Activated gamma-delta T cell (primary cell): ENCODE results near the gene SLC1A2.

Source experiments
- DNase-seq: peaks from one replicate; lab custom pipeline; 2025; lab: John Stamatoyannopoulos, UW

SLC1A2 gene

GRCh38 chr11:35223991-35224390 is 195.4 kb downstream of the SLC1A2 start:
- no peak for DNase-seq

GRCh38 chr11:35223371-35223796 is 196.0 kb downstream of the SLC1A2 start:
- no peak for DNase-seq

- DNase-seq: no peak
These were observed 200.4 kb downstream of the SLC1A2 start for GRCh38 chr11:35218956-35219355.

GRCh38 chr11:35216962-35217678 is 202.2 kb downstream of the SLC1A2 start:
- no peak for DNase-seq

DNA sequence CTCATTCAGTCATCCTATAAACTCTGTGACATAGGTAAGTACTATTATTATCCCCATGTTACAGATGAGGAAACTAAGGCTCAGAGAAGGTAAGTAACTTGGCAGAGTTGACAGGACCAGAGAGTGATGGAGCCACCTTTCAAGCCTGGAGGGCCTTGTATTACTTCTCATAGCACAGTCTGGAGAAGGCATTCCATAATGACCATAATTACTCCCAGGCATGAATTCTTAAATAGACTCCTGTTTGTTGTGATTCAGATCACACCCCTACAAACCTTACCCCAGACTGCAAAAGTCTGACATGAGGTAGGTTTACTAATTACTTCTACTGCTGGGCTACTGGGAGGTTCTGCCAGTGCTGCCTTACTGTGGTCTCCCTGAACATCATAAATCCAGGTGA is 203.4 kb downstream of the SLC1A2 start:
- no peak for DNase-seq

DNA sequence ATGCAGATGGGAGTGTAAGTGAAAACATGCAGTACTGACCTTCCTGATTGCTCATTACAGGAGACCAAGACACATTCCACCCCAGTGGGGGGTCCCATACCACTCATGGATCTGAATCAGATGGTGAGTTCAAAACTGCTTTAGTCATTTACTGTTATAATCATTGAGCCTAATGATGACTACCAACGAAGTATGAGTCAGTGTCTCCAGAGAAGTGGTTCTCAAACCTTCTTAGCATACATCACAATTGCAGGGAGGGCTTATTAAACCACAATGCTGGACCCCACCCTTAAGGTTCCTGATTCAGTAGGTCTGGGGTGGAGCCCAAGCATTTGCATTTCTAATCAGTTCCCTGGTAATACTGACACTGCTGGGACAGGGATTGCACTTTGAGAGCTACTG is 204.6 kb downstream of the SLC1A2 start:
- no peak for DNase-seq

GRCh38 chr11:35214226-35214770 is 205.1 kb downstream of the SLC1A2 start:
- DNase-seq: no peak

- no peak for DNase-seq
These were observed 207.4 kb downstream of the SLC1A2 start for GRCh38 chr11:35211952-35212351.

GRCh38 chr11:35210876-35211546 is 208.3 kb downstream of the SLC1A2 start:
- no peak for DNase-seq

DNA sequence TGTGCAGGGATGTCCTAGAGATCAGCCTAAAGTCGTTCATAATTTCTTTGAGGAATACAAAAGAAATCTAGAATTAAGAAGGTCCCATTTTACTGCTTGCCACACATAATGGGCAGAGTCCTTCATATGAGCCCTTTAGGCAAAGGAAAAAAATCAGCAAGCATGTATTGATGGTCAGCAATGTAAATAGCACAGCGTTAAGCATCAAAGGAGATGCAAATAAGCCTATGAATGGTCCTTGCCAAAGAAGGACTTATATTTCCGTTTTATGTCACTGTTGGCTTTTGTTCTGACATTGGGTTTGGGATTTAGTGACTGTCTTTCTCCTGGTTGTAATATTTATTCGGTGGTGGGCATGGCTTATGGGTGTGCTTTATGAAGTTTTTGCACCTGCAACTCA is 210.6 kb downstream of the SLC1A2 start:
- no peak for DNase-seq

- no peak for DNase-seq
These were observed 211.6 kb downstream of the SLC1A2 start for GRCh38 chr11:35207471-35208403.

DNA sequence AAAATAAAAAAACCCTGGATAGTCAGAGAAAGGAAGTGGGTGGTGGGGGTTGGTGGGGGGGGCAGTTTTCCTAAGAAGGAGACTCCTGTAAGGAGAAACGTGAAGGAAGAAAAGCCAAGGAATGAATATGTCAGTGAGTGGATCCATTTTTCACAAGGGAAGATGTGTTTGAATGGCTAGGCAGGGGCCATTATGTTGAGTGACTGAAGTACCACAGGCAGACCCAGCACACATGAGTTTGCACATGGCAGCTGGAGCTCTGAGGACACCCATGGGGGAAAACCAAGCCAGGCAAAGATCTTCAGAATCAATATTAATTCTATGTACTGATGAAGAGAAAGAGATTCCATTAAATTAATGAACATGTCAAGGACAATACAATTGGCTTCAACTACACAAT is 212.7 kb downstream of the SLC1A2 start:
- no peak for DNase-seq

DNA sequence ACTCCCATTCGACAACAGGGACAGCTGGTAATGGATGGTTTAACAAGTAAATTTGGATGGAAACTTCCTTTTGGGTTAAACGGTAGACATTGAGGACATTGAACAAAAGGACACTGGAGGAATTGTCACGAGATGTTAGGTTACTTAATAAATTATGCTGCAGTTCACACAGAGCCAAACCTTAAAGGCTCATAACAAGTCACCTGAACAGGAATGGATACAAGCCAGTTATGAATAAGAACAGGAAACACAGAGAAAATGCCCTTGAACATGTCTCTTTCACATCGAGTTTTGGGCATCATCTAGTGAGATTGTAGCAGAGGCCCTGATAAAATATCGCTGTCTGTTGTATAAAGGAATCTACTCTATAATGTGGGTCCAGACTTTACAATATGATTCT is 214.7 kb downstream of the SLC1A2 start:
- DNase-seq: no peak
